NCI-H1092 treated with DMSO at 0.1 percent for 48 hours (cell line): ENCODE measurements around the gene PSMD4.
A peak's percentile ranks its signal among the peaks of the same experiment; 100 is the strongest.

ENCODE experiments used
- DNase-seq: peaks from one replicate; lab custom pipeline; 2025; lab: John Stamatoyannopoulos, UW

PSMD4 gene

GRCh38 chr1:151294742-151295462 is 40.4 kb downstream of the PSMD4 start:
- no peak for DNase-seq

GRCh38 chr1:151309811-151310323 is 55.3 kb downstream of the PSMD4 start:
- peak; percentile 15 for DNase-seq

- DNase-seq, result no peak
Observed at GRCh38 chr1:151311011-151311410, 56.5 kb downstream of the PSMD4 start.

GRCh38 chr1:151311589-151312331 is 57.2 kb downstream of the PSMD4 start:
- DNase-seq, result no peak

GRCh38 chr1:151312411-151312810 is 57.9 kb downstream of the PSMD4 start:
- DNase-seq, result no peak

- DNase-seq, result no peak
Observed at GRCh38 chr1:151312826-151313225, 58.3 kb downstream of the PSMD4 start.

GRCh38 chr1:151313501-151313900 is 59.0 kb downstream of the PSMD4 start:
- DNase-seq, result no peak

GRCh38 chr1:151314137-151314875 is 59.8 kb downstream of the PSMD4 start:
- no peak for DNase-seq

GRCh38 chr1:151315565-151316235 is 61.2 kb downstream of the PSMD4 start:
- no peak for DNase-seq
